Ureter (tissue), 1 donor: Measurements from ENCODE around the gene TIMM13. TPM values are rescaled to one million over a fixed set of nuclear protein-coding genes. Genes with fewer than 3 reads are reported as not detected.
"Not testable (repeated sequence)": the region's sequence is repeated elsewhere in the genome, so short reads cannot be mapped to it uniquely, and the experiment has no call there.

Source experiments
- DNase-seq: peaks from one replicate; pipeline ENCODE4 v3.0.0-alpha.2; 2020; ENCODE audit warnings: low spot score
- total RNA-seq: library from RNA; stranded (reverse); gene quantifications from one replicate; pipeline ENCODE4 v1.2.4, GENCODE V29; 2023
- donor health status: DM: yes; HTN: yes; CAD: no.

Gene TIMM13
- total RNA-seq, result 87.0 TPM

DNA sequence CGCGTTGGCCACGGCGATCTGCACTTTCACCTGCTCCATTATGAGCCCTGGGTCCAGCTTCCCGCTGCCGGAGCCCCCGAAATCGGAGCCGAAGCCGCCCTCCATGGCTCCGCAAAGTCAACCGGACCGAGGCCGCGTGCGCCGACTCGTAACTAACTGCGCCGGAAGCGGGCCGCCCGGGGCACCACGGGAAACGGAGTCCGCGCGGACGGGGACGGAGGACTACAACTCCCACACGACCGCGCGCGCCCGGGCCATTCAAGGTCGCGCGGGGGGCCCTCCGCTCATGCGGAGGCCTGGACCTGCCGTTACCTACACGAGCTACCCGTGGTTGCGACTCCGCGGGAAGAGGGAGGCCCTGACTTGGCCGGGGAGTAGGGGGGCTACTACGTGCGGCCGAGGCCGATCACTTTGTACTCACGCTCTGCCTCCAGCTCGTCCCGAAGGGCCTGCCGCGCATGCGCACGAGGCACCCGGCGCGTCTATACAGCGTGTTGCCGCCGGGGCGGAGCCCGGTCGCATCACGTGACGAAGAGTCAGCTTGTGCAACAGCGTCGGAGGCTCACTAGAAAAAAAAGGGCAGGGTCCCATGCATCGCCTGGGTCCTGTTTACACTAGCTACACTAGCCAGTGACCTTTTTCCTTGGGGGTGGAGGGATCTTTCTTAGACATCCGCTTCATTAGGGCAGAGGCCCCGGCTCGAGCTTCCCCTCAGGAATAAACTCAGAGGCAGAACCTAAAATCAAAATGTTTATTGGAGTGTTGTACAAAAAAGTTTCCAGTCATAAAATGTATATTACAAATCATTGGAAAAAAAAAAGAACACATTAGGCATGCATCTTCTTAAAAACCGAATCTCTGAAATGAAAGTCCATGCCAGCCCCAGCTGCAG, at the start of gene TIMM13:
Gene TIMM13 (minus strand): TSS at position 158 of the 892 bp plus-strand sequence. CDS start 53 bp downstream, at position 105.
- peak; percentile 96 for DNase-seq

DNA sequence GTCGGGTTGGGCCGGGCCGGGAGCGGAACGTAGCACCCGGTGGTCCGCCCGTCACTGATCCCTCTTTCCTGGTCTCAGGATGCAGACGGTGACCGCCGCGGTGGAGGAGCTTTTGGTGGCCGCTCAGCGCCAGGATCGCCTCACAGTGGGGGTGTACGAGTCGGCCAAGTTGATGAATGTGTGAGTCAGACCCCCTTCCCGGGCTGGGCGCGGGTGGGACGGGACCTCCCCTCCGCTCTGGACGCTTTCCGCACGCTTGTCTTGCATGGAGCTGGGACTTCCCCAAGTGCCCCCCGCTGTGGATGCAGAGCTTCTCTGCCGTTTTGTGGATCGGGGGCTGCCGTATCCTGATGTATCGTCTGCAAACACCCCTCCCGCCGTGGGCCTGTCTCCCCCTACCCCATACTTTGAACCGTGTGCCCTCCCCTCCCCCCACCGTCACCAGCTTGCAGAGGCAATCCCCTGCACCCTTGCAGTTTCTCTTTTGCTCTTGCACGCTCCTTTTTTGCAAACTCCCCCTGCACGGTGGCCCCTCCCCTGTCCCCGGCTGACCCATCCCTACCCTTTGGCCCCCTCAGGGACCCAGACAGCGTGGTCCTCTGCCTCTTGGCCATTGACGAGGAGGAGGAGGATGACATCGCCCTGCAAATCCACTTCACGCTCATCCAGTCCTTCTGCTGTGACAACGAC, 49.2 kb upstream of the TIMM13 start:
- no peak for DNase-seq

DNA sequence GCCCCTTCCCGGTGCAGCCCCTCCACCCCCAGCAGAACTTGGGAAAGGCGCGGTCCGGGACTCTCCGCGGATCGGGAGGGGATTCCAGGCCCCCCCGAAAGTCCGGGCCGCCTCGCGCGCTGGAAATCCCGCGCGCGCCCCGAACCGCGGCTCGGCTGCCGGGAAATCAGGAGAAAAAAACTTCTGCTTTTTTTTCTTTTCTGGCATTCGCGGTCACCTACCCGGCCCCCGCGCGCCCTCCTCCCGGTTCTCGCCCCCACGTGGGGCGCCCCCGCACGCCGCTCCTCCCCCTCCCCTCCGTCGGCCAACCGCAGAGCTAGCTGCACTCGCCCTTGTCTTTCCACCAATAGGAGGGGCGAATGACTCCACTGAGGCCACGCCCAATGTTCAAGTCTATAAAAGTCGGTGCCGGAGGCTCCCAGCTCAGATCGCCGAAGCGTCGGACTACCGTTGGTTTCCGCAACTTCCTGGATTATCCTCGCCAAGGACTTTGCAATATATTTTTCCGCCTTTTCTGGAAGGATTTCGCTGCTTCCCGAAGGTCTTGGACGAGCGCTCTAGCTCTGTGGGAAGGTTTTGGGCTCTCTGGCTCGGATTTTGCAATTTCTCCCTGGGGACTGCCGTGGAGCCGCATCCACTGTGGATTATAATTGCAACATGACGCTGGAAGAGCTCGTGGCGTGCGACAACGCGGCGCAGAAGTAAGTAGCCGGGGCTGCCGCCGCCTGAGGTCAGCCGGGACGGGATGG, 48.5 kb upstream of the TIMM13 start, which contains the start of gene GADD45B:
Gene GADD45B (plus strand): TSS at position 426 of the 749 bp plus-strand sequence. CDS start 232 bp downstream, at position 658.
- peak; percentile 99 for DNase-seq

DNA sequence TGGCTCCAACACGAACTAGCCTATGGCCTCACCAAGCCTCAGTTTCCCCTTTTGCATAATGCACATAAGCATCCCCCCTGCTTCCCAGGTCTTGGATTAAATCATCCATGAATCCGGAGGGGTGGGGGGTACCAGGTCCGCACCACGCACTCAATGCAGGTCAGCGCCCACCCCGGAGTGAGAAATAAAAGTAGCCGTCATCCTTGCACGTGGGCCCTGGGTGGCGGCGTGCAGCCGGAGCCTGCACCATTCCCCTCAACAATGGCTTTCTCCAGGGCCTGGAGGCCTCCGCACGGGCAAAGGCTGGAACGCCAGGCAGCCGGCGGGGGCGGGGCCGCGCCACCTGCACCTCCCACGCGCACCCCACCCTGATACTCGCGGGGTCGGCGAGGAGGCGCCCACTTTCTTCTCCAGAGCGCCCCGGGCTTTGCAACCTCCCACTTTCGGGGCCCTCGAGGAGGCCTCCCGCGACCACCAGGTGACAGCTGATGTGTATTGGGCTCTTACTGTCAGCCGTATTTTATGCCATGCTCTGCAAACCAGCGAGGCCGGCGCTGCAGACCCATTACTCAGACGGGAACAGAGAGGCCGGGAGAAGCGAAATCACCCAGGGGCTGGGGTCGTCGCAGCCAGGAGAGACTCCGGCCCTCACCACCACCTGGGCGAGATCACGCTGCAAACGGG, 47.8 kb upstream of the TIMM13 start:
- DNase-seq, result no peak

DNA sequence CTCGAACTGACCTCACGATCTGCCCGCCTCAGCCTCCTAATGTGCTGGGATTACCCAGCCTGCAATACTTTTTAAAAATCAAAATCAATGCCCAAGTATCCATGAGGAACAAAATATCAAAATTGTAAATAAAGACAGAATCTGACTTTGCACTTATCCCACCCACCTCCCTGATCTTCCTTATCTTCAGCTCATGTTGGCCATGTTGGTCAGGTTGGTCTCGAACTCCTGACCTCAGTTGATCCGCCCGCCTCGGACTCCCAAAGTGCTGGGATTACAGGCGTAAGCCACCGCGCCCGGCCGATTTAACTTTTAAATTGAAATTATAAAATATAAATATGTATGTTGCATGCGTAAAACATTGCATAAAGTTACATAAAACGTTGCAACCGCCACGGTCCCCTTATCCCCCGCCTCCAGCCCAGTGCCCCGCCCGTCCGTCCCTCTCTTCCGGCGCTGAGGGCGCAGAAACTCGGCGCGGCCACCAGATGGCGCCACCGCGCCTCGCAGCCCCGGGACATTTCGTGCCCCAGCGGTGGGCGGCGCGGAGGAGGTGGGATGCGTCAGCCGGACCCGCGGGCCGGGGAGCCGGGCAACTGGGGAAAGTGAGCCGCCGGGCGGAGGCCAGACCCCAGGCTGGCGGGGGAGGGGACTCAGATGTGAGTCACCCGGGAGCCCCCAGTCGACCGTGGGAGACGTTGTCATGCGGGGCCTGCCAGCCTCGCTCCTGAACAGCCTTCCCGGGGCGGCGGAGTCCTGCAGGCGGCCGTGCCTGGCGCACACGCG, 47.0 kb upstream of the TIMM13 start:
- DNase-seq, result peak; percentile 86

DNA sequence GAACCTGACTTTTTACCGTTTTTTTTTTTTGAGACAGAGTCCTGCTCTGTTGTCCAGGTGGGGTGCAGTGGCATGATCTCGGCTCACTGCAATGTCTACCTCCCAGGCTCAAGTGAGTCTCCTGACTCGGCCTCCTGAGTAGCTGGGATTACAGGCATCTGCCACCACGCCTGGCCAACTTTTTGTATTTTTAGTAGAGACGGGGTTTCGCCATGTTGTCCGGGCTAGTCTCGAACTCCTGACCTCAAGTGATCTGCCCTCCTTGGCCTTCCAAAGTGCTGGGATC, 42.5 kb upstream of the TIMM13 start:
- DNase-seq, result not testable (repeated sequence)

DNA sequence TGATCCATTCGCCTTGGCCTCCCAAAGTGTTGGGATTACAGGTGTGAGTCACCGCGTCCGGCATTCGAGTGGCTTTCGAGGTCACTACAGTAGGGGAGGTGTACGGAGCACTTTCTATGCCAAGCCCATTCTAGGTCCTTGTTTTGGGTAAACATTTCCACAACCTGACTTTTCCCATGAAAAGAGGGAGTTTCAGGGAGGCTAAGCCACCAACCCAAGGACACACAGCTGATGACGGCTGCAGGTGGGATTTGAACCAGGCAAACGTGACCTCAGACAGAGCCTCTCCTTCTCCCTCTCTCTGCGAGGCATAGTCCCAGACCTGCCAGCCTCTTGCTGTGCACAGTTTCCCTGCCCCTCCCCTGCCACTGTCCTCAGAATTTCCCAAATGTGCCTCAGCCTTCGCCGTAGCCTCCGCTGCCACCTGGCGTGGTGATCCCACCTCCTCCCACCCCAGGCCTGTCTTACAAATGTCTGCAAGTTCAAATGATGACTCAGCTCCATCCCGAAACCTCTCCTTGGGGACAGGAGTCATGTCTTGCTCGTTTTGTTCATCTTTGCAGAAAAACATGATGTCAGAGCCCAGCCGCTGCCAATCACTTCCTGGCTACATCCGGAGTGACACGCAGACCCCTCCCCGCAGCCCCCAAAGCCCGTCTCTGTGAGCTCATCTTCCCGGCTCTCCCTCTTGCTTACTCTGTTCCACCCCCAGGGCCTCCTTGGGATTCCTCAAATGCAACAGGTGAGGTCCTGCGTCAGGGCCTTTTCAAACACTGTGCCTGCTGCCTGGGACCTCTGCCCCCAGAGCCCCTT, 41.9 kb upstream of the TIMM13 start:
- DNase-seq, result no peak

DNA sequence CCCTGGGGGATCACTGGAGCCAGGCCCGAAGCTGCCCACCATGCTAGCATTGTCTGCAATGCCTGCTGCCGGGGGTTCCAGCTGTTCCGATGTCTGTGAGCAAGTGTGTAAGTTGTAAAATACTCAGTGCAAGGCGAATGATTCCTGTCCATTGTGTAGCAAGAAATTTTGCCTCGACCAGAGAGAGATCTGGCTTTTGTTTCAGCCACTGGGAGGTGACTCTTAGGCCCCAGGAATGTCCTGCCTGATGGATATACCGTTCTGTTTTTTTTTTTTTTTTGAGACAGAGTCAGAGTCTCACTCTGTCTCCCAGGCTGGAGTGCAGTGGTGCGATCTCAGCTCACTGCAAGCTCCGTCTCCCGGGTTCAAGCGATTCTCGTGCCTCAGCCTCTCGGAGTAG, 41.2 kb upstream of the TIMM13 start:
- no peak for DNase-seq

DNA sequence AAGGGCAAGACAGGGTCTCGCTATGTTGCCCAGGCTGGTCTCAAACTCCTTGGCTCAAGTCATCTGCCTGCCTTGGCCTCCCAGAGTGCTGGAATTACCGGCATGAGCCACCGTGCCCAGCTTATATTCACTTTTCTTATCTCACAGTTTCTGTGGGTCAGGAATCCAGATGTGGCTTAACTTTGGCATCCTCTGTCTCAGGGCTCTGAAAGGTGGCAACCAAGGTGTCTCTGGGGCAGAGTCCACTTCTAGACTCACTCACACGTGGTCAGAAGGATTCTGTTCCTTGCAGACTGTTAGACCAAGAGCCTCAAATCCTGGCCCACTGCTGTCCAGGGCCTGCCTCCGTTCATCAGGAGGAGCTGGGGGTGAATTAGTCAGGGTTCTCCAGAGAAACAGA, 37.0 kb upstream of the TIMM13 start:
- no peak for DNase-seq

DNA sequence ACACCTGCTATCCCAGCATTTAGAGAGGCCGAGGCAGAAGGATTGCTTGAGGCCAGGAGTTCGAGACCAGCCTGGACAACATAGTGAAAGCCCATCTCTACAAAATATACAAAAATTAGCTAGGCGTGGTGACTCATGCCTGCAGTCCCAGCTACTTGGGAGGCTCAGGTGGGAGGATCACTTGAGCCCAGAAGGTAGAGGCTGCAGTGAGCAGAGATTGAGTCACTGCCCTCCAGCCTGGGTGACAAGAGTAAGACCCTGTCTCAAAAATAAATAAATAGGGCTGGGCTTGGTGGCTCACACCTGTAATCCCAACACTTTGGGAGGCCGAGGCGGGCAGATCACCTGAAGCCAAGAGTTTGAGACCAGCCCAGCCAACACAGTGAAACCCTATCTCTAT, 36.3 kb upstream of the TIMM13 start:
- not testable (repeated sequence) for DNase-seq

DNA sequence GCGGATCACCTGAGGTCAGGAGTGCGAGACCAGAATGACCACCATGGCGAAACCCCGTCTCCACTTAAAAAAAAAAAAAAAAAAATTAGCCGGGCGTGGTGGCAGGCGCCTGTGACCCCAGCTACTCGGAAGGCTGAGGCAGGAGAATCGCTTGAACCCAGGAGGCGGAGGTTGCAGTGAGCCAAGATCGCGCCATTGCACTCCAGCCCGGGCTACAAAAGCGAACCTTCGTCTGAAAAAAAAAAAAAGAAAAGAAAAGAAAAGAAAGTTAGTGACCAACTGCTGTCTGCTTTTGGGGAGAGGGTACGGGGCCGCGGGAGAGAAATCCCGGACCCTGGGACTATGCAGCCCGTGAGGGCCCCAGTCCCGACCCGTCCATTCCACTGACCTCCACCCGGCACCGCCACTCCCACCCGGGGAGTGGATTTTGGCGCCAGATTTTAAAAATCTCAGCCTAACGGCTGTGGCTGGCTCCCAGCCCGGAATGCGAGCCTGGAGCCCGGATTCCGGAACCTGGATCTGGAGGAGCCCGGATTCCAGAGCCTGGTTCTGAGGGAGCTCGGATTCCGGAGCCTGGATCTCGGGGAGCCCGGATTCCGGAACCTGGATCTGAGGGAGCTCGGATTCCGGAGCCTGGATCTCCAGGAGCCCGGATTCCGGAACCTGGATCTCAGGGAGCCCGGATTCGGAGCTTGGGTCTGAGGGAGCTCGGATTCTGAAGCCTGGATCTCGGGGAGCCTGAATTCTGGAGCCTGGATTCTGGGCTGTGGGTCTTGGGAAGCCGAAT, 35.4 kb upstream of the TIMM13 start:
- DNase-seq, result peak; percentile 85

DNA sequence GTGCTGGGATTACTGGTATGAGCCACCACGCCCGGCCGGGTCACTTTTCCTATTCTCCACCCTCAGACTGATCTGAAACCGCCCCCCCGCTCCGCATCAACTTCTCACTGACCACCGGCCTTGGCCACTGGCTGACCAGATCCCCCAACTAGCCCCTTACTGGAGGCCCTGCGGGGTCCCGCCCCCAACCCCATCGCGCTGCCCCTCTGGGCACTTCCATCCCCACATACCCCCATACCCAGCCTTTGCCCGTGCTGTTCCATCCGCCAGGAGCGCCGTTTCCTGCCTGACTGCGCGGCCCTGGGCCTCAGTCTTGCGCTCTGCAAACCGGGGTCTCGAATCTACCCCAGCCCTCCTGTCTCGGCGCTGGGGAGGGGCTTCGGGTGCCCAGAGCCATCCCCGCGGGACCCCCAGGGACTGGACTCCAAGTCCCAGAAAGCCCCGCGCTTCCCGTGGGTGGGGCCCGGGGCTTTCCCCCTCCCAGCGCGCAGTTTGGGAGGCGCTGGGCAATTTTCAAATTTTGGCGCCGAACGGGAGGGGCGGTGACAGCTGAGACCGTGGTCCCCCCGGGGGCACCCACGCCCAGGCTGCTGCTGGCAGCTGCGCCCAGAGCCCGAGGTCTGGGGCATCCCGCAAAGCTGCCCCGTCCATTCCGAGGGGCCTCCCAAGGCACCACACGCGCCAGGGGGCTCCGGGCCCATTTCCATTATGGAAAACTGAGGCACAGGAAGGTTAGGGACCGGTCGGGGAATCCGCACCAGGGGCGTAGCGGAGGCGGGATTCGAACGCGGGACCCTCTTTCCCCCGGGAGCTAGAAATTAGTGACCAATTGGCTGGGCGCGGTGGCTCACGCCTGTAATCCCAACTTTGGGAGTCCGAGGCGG, 34.6 kb upstream of the TIMM13 start:
- DNase-seq, result no peak

DNA sequence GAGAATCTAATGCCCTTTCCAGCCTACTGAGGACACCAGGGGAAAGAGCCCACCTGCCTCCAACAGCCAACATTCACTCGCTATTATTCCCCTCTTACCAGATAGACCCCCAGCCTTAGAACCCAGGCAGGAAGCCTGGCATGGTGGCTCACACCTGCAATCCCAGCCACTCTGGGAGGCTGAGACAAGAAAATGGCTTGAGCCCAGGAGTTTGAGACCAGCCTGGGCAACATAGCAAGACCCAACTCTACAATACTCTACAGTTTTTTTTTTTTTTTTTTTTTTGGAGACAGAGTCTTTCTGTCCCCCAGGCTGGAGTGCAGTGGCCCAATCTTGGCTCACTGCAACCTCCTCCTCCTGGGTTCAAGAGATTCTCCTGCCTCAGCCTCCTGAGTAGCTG, 32.9 kb upstream of the TIMM13 start:
- DNase-seq, result no peak

DNA sequence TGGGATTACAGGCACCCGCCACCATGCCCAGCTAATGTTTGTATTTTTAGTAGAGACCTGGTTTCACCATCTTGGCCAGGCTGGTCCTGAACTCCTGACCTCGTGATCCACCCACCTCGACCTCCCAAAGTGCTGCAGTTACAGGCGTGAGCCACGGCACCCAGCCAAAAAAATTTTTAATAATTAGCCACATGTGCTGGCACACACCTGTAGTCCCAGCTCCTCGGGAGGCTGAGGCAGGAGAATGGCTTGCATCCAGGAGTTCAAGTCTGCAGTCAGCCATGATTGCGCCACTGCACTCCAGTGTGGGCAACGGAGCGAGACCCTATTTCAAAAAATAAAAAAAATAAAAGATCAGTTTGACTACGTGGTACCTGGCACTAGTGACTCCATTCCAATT, 31.4 kb upstream of the TIMM13 start:
- DNase-seq, result not testable (repeated sequence)

DNA sequence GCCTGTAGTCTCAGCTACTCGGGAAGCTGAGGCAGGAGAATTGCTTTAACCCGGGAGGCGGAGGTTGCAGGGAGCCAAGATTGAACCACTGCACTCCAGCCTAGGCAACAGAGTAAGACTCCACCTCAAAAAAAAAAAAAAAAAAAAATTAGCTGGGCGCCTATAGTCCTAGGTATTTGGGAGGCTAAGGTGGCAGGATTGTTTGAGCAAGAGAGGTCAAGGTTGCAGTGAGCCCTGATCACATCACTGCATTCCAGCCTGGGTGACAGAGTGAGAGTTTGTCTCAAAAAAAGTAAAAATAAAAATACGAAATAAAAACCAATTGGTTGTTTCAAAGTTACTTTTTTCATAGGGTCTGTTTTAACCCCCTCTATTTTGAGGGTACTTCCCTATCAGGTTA, 30.7 kb upstream of the TIMM13 start:
- no peak for DNase-seq

DNA sequence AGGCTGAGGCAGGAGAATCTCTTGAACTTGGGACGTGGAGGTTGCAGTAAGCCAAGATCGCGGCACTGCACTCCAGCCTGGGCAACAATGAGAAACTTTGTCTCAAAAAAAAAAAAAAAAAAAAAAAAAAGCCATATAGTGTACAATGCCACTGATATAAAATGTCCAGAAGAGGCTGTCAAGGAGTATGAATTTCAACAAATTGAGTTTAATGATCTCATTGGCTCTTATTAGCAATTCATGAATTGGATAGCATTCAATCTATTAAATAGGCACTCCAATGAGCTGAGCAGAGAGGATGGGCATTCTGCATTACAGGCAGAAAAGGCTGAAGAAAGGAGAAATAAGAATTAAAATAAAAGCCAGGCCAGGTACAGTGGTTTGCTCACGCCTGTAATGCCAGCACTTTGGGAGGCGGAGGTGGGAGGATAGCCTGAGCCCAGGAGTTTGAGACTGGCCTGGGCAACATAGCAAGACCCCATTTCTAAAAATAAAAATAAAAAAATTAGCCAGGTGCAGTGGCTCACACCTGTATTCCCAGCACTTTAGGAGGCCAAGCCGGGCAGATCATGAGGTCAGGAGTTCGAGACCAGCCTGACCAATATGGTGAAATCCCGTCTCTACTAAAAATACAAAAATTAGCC, 30.1 kb upstream of the TIMM13 start:
- DNase-seq, result no peak

DNA sequence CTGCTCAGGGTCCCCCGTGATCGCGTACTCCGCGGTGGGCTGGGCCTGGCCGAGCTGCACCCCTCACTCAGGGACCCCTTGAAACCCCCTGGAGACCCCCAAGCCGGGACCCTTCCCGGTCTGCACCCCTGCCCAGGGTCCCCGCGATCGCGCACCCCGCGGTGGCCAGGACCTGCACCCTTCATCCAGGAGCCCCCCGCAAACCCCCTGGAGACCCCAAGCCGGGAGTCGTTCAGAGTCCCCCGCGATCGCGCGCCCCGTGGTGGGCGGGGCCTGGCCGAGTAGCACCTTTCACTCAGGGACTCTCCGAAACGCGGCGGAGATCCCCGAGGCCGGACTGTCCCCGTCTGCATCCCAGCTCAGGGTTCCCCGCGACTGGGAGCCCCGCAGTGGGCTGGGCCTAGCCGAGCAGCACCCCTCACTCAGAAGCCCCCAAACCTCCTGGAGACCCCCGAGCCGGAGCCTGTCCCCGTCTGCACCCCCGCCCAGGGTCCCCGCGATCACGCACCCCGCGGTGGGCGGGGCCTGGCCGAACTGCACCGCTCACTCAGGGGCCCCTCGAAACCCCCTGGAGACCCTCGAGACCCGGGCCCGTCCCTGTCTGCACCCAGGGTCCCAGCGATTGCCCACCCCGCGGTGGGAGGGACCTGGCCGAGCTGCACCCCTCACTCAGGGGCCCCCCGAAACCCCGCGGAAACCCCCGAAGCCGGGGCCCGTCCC, 28.6 kb upstream of the TIMM13 start:
- peak; percentile 64 for DNase-seq
